GM18873 (cell line): ENCODE measurements around the gene OSBPL3.
"Not testable (repeated sequence)": the region's sequence is repeated elsewhere in the genome, so short reads cannot be mapped to it uniquely, and the experiment has no call there.

ENCODE experiments used
- ATAC-seq: cut with Tn5 transposase; IDR thresholded peaks from one replicate; pipeline ENCODE4 v1.9.1; 2021; ENCODE audit warnings: mild to moderate bottlenecking, moderate library complexity, moderate number of reproducible peaks; ENCODE audit not compliant: unreplicated experiment, low FRiP score

OSBPL3 gene

DNA sequence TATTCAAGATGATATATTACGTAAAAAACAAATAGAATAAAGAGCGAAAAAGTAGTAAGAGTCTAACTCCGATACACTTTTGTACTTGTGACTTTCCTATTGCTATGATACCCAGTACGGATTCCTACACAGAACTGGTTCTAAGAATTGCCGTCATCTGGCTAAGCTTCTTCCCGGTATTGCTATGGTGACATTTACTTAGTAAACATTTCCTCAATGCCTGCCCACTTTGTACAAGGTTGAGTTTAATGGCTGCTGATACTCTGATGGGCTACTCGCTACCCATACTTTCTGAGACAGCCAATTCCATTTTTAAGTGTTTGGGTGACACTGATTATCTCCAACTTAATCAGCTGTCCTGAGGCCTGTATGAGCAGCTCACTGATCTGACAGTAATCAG lies 55.6 kb downstream of the OSBPL3 start:
- ATAC-seq = no peak

DNA sequence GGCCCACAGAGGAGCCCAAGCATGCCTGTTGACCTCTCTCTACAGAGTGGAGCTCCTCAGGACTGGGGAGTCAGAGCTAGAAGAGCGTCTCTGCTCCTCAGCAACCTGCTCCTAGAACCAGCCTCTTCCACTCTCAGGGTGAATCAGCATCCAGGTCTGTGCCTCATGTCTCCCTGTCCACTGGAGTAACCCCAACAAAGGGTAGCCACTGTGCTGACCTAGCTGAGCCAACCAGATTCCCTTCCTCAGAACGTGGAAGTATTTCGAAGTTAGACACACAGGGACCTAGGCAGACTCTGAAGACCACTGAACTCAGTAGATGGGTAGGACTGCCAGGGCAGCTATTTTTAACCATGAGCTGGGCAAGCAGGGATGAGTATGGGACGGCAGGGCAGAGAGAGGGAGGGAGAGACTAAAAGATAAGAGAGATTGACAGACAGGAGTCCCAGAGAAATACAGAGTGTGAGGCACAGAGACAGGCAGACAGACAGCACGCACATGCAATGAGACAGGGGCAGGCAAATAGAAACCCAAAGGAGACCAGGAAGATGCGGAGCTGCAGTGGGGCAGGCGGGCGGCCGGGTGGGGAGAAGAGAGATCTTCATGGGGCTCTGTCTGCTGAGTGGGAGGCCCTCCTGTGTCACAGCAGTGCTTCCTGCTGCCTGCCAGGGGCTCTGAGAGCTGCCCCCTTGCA lies 56.7 kb downstream of the OSBPL3 start:
- no peak for ATAC-seq

DNA sequence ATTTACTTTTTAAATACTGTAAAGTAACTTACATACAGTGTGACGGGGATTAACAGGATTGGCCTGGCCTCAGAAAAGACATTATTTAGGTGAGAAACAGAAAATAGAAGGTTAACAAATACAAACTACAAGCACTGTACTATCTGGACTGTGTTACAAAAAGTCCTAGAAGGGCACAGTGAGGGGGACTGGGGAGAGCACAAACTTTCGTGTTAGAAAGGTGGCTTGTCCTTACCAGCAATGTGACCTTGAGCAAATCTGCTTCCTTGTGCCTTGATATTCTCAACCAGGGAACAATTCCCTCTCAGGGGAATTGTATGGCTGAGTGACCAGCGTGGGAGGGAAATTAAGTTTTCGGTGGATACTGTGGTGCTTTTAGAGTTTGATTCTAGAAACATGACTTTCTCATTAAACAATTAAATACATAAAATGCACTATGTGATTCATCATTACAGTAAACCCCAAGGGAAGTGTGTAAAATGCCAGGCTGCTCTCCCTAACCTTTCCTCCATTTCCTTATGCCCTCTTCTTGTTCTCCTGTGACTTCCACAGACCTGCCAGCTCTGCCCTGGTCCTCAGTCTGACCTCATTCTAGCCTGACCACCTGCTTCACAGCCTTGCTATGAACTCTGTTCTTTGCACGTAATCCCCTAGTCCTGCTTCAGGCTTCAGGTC lies 57.7 kb downstream of the OSBPL3 start:
- no peak for ATAC-seq

DNA sequence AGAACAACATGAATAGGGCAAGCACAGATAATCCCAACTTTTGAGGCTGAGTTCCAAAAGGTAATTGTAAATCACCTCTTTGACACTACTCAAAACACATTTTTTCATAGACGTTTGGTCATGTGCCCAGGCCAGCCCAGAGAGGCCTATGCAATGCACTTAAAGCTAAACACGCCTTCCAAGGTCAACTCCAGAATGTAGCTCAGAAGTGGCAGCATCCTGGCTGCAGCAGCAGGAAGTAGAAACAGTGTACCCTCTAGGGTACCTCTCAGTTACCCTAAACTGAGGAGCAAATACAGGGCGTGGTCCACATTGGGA lies 58.7 kb downstream of the OSBPL3 start:
- ATAC-seq = no peak

DNA sequence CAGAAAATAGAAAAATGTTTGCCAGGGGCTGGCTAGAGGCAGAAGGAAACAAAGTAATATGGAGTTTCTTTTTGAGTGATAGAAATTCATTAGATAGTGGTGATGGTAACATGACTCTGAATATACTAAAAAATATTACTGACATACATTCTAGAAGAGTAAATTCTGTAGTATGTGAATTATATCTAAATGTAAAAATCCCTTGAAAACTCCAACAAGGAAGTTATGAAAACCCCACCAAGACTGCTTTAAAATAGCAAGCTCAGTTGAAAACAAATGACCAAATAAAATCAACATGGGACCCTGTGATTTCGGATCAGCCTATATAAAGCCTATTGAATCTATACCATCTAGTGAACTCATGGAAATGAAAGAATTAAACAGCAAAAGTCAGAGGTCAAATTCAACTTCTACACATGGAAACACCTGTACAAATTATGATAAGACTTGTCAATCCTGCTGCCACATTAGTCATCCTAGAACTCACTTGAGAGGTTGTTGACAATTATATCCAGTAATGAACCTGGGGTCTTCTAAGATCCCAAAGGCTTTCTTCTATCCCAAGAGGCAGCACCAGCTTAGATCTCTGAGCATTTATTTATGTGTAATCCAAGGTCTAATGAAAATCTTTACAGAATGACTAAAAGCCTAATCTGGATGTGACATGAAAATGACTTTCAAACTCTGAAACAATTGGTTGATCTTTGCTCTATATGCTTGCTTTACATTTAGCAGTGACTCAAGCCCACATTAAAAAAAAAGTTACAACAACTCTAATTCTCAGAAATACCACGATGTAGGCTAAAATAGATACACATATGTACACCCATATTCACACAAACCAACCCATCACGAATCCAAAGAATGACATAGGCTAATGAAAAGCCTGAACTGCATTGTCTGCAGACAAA lies 59.3 kb downstream of the OSBPL3 start:
- no peak for ATAC-seq

DNA sequence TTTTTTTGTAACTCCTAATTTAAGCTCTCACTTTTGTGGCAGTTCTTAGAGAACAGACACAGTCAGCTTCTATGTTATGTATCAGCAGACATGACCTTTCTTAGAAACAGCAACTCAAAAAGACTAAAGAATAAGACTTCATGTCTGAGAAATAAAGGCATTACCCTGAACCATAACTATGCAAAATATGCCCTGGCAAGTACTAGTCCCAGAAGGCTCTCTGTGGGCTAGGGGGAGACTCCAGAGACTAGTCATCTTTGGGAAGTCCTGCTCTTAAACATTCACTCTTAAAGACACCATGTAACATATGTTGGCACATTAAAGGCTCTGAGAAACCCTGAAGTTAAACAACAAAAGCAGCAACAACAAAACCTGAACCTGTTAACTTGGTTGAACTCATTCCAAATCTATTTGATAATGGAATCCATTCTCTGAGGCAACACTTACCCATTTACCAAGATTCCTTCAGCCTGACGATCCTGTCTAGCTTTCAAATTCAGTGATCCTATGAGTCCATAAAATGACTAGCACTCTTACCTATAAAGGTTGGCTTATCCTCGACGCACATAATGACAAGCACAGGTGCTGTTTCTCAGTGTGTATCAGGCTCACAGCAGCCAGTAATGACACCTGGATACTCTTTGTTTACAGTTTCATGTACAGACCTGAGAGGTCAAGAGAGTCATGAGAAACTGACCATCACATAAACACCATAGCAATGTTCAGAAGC lies 62.3 kb downstream of the OSBPL3 start:
- peak; percentile 65 for ATAC-seq

DNA sequence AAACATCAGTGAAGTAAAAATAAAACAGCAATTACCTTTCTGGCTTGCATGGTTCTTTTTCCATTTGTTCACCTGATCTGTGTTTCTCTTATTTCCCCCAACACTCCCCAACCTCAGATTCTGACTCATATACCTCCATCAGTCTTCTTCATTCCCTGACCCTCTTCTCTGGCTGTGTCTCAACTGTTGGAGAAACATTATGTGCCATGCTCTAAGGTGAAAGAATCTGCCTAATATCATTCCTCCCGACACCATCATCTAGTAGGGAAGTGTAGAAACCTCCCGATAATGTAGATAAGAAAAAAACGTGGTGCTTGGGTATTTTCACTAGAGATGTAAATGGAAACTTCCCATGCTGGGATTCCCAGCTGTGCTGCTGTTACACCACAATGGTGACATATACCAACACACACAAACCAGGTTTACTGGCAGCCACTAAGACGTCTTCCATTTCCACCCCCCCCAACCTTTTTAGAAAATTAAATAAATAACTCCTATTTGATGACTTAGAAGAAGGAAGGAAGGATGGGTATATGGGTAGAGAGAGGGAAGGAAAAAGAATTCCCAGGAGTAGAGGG lies 63.4 kb downstream of the OSBPL3 start:
- no peak for ATAC-seq

DNA sequence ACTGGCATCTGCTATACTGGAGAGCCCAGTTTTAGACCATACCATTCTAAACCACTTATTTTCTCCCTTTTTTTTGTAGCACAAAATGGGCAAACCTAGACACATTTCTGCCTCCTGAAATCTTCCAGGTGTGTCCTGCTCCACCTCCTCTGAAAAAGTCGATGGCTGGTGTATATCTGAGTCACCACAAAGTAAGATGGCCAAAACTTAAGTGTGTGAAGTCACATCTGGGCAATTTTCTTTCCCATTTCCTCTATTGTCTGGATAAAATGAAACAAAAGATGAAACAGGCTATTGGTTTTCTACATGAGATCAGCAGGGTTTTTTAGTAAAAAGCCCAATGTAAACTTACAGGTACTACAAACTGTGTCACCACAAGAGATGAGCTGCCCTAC lies 65.5 kb downstream of the OSBPL3 start:
- no peak for ATAC-seq

DNA sequence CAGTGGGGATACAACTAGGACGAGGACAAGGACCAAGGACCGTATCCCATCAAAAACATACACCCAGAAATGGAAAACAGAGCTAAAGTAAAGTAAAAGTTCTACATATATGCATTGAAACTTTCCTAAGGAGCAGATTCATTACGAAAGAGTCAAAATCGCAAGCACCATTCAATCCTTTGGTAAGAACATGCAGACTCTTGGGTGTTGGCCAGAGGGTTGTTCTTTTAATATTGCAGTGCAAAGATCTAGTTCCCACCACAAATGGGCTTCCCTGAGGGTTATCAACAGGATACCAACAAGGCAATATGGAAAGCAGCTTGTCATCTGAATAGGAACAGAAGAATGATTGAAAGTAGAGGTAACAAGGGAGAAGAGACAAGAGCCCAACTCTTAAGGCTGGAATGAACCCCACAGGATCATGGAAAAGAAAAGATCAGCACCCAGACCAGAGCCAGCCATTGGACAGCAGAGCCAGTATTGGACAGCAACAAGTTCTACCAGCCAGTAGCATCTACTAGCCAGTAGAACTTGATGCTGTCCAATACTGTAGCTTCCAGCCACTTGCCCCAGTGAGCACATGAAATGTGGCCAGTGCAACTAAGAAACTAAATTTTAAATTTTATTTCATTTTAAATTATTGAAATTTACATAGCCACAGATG lies 66.0 kb downstream of the OSBPL3 start:
- no peak for ATAC-seq

DNA sequence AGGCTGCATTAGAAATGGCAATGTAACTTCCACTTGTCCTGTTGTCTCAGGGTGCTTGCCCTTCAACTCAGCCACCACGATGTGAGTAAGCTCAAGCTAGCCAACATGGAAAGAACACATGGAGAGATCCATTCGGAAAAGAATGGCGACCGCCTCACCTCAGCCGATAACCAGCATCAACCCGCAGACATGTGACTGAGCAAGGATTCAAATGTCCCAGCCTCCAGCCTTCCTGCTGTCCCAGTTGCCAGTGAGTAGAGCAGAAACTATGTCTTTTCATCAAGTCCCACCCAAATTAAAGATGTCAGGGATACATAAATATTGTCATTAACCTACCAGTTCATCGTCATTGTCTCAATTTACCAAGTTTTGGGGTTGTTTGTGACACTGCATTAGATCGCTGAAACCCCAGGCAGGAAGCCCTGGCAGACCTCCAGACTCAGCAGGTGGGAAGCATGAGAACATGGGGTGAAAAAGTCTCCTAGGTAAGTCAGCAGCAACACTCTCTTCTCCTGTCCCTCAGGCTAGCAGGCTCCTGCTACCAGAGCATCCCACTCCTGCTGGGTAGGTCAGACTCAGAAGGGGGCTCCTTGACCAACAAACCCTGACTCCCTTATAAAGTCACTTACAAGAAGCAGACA lies 67.0 kb downstream of the OSBPL3 start:
- no peak for ATAC-seq

DNA sequence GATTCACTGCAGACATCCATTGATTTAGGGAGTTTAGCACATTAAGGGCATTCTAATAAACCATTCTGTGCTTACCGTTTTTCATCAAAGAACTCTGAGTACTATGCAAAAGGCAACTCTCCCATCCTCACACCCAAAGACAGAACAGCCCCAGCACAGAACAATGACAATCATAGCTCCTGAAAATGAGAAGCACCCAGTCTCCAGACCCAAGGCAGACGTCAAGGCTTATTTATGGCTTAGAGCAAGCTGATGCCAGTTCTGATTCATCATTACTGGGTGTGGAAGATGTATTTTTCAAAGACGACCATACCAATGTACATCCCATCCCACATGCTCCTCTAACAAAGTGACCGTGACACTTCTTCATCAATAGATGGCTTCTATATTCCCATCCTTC lies 67.6 kb downstream of the OSBPL3 start:
- no peak for ATAC-seq

DNA sequence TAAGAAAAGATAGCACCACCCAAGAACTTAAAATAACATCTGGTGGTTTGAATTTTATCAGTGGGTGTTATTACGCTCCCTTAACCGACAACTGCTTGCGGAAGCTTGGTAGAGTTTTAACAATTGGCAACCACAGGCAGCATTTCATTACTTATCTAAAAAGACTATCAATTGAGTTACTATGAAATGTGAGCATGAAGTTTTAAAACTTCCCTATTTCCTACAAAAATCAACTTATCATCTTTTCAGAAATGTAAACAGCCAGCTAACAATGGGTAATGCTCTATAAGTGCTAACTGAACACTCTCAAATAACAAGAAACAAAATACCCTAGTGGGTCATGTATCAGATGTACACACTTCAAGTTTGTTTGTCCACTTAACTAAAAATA lies 68.8 kb downstream of the OSBPL3 start:
- no peak for ATAC-seq

DNA sequence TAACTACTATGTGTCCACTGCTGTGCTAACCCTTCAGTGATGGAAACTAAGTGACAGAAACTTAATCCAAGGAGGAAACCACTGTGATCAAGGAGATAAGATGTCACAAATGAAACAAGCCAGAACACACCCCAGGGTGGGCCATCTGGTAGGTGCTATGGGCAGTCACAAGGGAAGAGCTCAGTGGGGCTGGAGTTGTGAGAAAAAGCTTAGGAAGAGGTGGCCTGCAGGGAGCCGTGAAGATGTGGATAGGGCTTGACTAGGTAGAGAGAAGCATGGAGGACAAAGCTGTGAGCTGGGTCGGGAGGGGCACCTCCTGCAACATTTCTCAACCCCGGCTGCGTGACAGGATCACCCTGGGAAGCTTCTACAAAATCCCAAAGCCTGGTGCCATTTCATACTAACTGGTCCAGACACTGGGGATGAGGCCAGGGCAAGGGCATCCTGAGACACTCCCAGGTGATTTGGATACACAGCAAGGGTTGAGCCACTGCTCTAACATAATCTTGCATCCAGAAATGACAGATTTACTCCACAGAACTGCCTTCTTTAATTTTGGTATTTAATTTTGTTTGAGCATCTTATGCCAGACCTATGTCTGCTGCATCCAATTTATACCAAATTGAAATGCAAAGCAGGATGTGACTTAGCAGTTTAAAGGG lies 69.3 kb downstream of the OSBPL3 start:
- ATAC-seq = no peak

DNA sequence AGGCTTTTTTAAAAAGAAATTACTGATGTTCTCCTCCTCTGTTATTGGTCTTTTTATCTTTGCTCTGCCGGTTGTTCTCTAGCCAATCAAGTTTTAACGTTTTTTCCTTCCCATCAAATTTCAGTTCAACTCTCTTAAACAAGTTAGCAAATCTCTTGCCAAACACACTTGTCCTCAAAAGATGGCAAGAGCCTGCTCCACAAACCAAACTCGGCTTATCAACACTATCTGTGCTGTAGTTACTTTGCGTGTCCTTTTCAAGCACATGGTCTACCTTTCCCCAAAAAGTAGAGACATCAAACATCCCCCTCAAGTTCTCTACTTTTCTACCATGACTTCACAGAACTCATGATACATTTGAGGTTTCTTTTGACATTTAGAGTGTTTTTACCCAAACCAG lies 71.3 kb downstream of the OSBPL3 start:
- no peak for ATAC-seq

DNA sequence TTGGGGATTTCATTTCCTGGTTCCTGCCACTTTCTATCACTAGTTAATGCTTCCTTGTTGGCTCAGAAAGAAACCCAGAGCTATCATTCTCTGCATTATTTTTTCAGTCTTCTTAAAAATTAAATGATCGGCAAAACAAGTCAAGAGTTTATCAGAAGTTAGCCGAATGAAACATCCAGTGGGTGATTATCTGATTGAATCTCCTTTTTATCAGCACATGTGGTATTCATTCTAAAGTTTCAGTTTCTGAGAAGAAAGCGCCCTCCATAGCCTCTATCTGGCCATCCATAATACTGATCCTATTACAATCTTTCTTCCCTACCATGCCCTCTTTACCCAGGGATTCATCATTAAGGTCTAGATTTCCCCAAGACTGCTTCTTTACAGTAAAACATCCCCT lies 71.8 kb downstream of the OSBPL3 start:
- ATAC-seq = no peak

DNA sequence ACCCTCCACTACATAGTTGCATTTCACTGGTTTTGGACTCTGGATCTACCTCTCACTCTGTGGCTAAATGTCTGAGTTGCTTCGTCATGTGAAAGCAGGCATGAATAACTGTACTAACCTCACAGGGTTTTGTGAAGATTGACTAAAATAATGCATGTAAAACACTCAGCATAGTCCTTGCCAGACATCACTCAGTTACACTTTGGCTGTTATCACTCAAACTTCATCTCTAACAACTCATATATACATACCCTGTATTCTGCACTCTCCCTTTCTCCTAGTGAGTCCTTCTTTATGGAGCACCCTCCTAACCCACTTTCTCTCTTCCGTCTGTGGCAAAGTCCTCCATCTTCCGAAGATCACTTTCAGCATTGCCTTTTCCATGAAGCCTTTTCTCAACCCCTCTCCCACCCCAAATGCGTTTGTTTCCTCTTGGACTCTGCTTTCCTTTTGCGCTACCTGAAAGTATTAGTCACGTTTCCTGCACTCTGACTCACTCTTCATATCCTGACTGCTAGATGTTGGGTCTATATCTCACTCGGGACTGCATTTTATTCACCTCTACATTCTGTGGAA lies 72.6 kb downstream of the OSBPL3 start:
- ATAC-seq = peak; percentile 56

DNA sequence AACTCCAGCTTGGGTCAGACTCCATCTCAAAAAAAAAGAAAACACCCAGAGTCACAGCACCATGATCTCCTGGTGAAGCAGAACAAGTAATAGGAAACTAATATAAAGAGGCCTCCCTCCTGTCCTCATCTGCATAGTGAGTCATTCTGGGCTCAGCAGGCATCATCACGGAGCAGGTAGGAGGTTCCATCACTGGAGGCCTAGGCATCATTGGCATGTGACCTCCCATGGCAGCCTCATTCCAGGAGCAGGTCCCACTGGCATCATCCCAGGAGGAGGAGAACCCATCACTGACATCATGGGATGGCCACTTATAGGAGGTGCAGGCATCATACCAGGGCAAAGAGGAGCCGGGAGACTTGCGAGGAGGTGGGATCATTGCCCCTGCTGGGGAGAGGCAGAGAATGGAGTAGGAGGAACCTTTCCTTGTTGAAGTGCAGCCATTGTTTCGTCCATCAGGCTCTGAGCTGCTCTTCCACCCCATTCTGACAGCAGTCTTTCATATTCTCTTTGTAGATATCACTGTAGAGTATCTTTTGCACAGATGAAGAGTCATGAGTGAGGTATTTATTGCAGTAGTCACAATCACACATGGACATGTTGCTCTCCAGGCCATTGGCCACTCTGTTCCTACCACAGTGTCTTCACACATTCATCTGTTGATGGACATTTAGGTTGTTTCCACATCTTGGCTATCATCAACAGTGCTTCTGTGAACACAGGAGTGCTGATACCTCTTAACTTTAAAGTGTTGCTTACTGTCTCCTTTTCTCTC lies 73.8 kb downstream of the OSBPL3 start:
- ATAC-seq = no peak

DNA sequence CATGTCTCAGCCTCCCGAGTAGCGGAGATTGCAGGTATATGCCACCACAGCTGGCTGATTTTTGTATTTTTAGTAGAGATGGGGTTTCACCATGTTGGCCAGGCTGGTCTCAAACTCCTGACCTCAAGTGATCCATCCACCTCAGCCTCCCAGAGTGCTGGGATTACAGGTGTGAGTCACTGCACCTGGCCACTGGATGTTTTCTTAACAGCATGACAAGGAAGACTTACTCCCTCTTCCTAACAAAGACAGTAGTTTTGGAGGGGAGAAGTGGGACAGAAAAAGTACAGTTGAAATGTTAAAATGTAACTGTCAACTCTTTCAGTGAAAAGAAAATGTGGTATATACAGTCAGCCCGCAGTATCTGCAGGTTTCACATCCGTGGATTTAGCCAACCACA lies 76.0 kb downstream of the OSBPL3 start:
- not testable (repeated sequence) for ATAC-seq
